Type B pancreatic cell (in vitro differentiated cells): ENCODE measurements around the gene MADD. TPM values are rescaled to one million over a fixed set of nuclear protein-coding genes. Genes with fewer than 3 reads are reported as not detected.
A peak's percentile ranks its signal among the peaks of the same experiment; 100 is the strongest.
"Not testable (repeated sequence)": the region's sequence is repeated elsewhere in the genome, so short reads cannot be mapped to it uniquely, and the experiment has no call there.

Experiments used
- DNase-seq: peaks from one replicate; pipeline ENCODE4 v3.0.0; 2021; ENCODE audit warnings: mixed read lengths; ENCODE audit not compliant: unreplicated experiment; ENCODE audit errors: extremely low spot score
- H3K27ac Mint-ChIP-seq: 2 replicates; pipeline ENCODE4 v1.8.0; 2021; ENCODE audit warnings: mild to moderate bottlenecking, mixed read lengths
- H3K27me3 Mint-ChIP-seq: 2 replicates; pipeline ENCODE4 v1.8.0; 2021; ENCODE audit warnings: mixed read lengths
- H3K36me3 Mint-ChIP-seq: 2 replicates; pipeline ENCODE4 v1.8.0; 2021; ENCODE audit warnings: mixed read lengths
- H3K4me1 Mint-ChIP-seq: one replicate; pipeline ENCODE4 v1.8.0; 2021; ENCODE audit warnings: mixed read lengths; ENCODE audit not compliant: unreplicated experiment
- H3K4me3 Mint-ChIP-seq: 2 replicates; pipeline ENCODE4 v1.8.0; 2021; ENCODE audit warnings: mild to moderate bottlenecking, mixed read lengths
- H3K9me3 Mint-ChIP-seq: 2 replicates; pipeline ENCODE4 v1.8.0; 2021; ENCODE audit warnings: mixed read lengths
- CTCF ChIP-seq: fragments of 200-600 bp; sonication (generic); conservative IDR thresholded peaks from 2 replicates; pipeline ENCODE4 v1.5.0; 2021; ENCODE audit warnings: antibody characterized with exemption, mild to moderate bottlenecking
- total RNA-seq: library from RNA; stranded (reverse); gene quantifications from 2 replicates; pipeline ENCODE4 v1.2.1, GENCODE V29; 2021; ENCODE audit warnings: low replicate concordance

The MADD gene
- total RNA-seq, 1 donor from 2014 or later = 47.7 TPM

- H3K9me3 Mint-ChIP-seq = no peaks in the 10 kb centered on the region
- H3K27me3 Mint-ChIP-seq = no peaks in the 10 kb centered on the region
- no peak for TF ChIP-seq CTCF
- H3K27ac Mint-ChIP-seq = no peak overlapping the region
- H3K4me1 Mint-ChIP-seq = no peaks in the 10 kb centered on the region
- peaks cover 4% of the 10 kb centered on the region for H3K36me3 Mint-ChIP-seq
- no peak overlapping the region for H3K4me3 Mint-ChIP-seq
- DNase-seq = no peak
Measured at GRCh38 chr11:47314992-47315391, 45.1 kb downstream of the MADD start.

GRCh38 chr11:47316501-47316900, 46.6 kb downstream of the MADD start:
- not testable (repeated sequence) for H3K27me3 Mint-ChIP-seq, H3K36me3 Mint-ChIP-seq, H3K4me3 Mint-ChIP-seq, H3K4me1 Mint-ChIP-seq, H3K9me3 Mint-ChIP-seq, H3K27ac Mint-ChIP-seq
- DNase-seq = peak; percentile 40

GRCh38 chr11:47317064-47317828, 47.3 kb downstream of the MADD start:
- Mint-ChIP-seq H3K36me3 (peaks cover 12% of the 10 kb centered on the region), H3K27me3 (no peaks in the 10 kb centered on the region), H3K27ac (no peak overlapping the region), H3K4me3 (no peak overlapping the region), H3K4me1 (no peaks in the 10 kb centered on the region), H3K9me3 (no peaks in the 10 kb centered on the region)
- TF ChIP-seq CTCF = no peak
- no peak for DNase-seq

- no peak for TF ChIP-seq CTCF
- Mint-ChIP-seq H3K9me3 (no peaks in the 10 kb centered on the region), H3K4me3 (no peak overlapping the region), H3K27ac (no peak overlapping the region), H3K36me3 (peaks cover 12% of the 10 kb centered on the region), H3K27me3 (no peaks in the 10 kb centered on the region), H3K4me1 (no peaks in the 10 kb centered on the region)
- DNase-seq = no peak
Measured at GRCh38 chr11:47318166-47318565, 48.2 kb downstream of the MADD start.

- TF ChIP-seq CTCF = no peak
- H3K36me3 Mint-ChIP-seq = peaks cover 21% of the 10 kb centered on the region
- no peaks in the 10 kb centered on the region for H3K27me3 Mint-ChIP-seq
- no peak for DNase-seq
- no peaks in the 10 kb centered on the region for H3K4me1 Mint-ChIP-seq
- no peak overlapping the region for H3K4me3 Mint-ChIP-seq
- no peaks in the 10 kb centered on the region for H3K9me3 Mint-ChIP-seq
- no peak overlapping the region for H3K27ac Mint-ChIP-seq
Measured at GRCh38 chr11:47324520-47324919, 54.6 kb downstream of the MADD start.

- Mint-ChIP-seq H3K36me3 (peaks cover 21% of the 10 kb centered on the region), H3K9me3 (no peaks in the 10 kb centered on the region), H3K27ac (no peak overlapping the region), H3K27me3 (no peaks in the 10 kb centered on the region), H3K4me1 (no peaks in the 10 kb centered on the region), H3K4me3 (no peak overlapping the region)
- TF ChIP-seq CTCF = no peak
- DNase-seq = no peak
Measured at GRCh38 chr11:47325271-47326041, 55.5 kb downstream of the MADD start.
